GM18867 (cell line): ENCODE measurements around the gene C19orf12.

Experiments used
- ATAC-seq: cut with Tn5 transposase; IDR thresholded peaks from one replicate; pipeline ENCODE4 v1.9.1; 2021; ENCODE audit warnings: mild to moderate bottlenecking, moderate library complexity; ENCODE audit not compliant: unreplicated experiment

Gene C19orf12

DNA sequence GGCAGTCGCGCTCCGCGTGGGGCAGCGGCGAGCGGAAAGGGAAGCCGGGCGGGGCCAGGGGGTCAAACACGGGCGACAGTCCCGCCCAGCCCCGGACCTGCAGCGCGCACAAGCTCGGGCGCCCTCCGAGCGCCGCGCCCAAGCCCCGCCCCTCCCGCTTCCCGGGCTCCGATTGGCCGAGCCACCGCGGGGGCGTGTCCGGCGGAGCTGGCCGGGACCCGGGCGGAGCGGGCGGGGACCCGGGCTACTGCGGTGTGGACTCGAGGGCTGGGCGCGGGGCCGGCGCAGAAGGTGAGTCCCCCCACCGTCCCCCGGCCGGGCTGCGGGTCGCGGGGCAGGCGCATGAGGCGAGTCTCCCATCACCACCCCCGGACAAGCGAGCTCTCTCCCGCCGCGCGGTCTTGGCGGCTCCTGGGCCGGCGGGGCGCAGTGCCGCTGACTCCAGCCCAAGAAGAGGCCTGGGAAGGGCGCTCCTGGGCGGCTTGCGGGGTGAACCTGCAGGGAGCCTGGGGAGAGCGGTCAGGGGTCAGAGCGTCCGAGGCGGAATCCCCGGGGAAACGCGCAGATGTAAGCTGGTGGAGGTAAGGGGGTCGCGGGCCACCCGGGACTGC lies 49.7 kb downstream of the C19orf12 start, which contains the start of gene PLEKHF1:
TSS of gene PLEKHF1 (plus strand) at position 247 of the 611 bp plus-strand sequence. CDS start 8,379 bp downstream, outside the sequence.
- ATAC-seq, result peak; percentile 88

DNA sequence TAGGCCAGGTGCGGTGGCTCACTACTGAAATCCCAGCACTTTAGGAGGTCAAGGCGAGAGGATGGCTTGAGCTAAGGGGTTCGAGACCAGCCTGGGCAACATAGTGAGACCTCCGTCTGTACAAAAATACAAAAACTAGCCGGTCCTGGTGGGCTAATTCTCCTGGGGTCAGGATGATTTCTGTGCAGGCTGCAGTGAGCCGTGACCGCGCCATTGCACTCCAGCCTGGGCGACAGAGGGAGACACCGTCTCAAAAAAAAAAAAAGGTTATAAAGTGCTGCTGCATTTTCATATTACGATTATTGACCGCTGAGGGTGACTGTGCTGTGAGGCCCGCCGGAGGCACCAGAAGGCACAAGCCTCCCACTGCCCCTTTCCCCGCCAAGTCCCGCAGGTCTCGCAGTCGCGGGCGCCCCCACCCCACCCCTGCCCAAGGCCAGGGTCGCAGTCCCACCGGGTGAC lies 50.3 kb downstream of the C19orf12 start:
- no peak for ATAC-seq

DNA sequence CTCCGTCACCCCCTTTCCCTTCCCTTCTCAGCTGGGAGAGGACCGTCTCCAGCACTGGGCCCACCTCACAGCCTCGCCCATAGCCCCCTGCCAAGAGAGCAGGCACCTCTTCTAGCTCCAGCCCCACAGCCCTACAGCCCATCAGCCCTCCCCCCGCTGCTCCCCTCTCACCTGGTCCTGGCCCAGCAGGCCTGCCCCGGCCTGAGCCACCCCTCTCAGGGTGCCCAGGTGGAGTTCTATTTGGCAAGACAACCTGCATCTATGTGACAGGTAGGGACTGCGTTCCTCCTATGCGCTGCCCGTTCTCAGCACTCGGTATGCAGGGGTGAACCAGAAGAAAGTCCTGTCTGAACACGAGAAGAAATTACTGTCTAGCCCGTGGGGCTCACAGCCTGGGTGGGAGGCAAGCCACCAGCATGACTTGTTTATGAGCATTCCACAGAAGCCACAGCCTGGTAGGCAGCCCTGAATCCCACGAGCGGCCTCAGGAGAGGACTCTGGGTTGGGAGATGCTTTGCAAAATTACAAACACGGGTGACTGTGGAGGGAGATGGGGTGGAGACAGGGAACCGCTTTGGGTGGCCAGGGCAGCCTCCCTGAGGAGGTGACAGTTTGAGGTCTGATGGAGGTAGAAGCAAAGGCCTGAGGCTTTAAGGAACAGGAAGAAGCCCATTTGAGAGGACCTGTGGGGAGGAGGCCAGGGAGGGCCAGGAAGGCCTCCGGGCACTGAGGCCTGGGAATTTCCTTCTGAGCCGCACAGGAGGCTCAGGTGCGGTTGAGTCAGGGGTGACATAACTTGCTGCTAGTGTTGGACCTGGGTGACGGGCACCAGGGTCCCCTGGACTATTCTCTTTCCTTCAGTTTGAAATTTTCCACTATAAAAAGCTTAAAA lies 51.0 kb downstream of the C19orf12 start:
- ATAC-seq, result no peak

GRCh38 chr19:29662604-29663404 lies 52.3 kb downstream of the C19orf12 start:
- no peak for ATAC-seq

DNA sequence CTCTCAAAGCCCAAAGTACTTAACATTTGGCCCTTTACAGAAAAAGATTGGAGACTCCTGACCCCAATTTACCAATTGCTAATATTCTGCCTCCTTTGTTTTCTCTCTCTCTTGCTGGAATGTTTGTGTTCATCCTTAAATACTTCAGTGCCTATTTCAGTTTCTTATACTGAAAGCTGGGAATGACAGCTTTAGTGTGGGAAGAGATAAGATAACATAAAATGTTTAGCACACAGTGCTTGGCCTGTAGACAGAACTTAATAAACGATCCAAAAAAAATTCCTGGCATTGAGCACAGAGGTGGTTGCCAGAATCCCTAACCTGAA lies 52.8 kb downstream of the C19orf12 start:
- ATAC-seq, result no peak

DNA sequence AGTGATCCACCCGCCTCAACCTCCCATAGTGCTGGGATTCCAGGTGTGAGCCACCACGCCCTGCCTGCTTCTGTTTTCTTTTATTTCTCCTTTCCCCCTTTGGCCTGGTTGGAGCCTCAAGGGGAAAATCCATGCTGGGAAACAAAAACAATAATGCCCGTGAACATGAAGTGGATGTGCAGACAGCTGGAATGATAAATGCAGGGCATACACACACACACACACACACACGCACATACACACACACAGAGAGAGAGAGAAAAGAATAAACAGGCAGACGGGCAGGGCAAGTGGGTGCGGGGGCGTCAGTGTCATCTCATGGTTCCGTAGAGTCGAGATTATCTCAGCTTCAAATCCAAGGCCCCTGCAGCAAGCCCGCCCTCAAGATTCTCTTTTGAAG lies 54.2 kb downstream of the C19orf12 start:
- no peak for ATAC-seq

DNA sequence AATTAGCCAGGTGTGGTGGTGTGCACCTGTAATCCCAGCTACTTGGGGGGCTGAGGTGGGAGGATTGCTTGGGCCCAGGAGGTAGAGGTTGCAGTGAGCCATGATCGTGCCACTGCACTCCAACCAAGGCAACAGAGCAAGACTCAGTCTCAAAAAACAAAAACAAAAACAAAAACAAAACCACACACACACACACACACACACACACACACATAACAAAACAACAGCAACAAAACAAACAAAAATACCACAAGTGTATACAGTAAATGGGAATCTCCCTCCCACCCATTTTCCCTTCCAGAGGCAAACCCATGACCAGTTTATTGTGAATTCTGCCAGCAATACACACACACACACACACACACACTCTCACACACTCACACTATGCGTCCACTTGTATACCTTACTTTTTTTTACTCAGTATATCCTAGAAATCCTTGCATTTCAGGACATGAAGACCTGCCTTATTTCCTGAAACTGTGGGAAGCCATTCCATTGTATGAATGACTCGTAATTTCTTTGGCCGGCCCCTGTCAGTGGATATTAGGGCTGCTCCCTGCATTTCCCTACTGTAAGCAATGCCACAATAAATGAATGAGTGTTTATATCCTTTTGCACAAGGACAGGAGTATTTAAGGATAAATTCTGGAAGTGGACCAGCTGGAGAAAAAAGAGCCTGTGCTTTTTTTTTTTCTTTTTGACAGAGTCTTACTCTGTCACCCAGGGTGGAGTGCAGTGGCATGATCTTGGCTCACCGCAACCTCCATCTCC lies 56.7 kb downstream of the C19orf12 start:
- ATAC-seq, result no peak

DNA sequence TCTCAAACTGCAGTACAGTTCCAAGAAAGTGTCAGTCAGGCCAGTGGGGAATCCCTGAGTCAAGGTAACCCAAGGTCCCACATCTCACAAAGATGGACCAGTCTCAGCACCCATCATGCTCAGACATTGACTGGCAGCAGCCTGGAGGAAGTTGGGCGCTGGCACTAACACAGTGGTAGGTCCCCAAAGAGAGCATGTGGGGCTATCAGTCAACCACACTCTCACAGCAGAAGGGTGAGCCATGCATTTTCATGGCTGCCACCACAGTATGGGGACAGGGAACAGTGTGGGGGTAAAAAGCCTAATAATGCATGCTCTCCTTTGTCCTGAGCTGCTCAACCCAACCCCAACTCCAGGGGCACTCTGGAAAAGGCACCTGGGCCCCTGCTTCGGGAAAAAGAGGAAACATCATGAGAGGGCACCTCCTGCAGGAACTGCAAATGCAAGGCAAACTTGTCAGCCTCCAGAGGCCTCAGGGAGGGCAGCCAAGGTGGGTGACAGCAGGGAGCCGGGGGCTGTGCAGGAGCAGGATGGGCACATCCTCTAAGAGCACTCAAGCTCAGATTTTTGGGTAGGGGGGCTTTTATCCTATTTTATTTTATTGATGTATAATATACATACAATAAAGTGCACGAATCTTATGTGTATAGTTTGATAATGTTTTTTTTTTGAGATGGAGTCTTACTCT lies 59.3 kb downstream of the C19orf12 start:
- no peak for ATAC-seq

GRCh38 chr19:29653398-29653797 lies 61.7 kb downstream of the C19orf12 start:
- ATAC-seq, result no peak

DNA sequence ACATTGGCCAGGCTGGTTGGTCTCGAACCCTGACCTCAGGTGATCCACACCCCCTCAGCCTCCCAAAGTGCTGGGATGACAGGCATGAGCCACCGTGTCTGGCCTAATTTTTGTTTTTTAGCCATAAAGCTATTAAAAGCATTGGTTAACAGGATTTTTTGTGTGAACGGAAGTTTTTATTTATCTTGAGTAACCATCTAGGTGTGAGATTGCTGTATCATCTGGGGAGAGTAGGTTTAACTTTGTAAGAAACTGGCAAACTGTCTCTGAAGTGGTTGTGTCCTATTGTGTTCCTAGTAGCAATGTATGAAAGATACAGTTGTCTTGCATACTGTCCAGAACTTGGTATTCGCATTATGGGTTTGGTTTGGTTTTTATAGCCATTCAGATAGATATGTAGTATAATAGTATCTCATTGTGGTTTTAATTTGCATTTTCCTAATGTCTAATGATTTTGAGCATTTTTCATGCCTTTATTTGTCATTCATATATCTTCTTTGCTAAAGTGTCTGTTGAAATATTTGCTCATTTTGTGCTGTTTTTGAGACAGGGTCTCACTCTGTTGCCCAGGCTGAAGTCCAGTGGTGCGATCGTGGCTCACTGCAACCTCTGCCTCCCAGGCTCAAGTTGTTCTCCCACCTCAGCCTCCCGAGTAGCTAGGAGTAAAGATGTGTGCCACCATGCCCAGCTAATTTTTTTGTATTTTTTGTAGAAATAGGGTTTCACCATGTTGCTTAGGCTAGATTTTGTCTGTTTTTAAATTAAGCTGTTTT lies 63.3 kb downstream of the C19orf12 start:
- ATAC-seq, result no peak

DNA sequence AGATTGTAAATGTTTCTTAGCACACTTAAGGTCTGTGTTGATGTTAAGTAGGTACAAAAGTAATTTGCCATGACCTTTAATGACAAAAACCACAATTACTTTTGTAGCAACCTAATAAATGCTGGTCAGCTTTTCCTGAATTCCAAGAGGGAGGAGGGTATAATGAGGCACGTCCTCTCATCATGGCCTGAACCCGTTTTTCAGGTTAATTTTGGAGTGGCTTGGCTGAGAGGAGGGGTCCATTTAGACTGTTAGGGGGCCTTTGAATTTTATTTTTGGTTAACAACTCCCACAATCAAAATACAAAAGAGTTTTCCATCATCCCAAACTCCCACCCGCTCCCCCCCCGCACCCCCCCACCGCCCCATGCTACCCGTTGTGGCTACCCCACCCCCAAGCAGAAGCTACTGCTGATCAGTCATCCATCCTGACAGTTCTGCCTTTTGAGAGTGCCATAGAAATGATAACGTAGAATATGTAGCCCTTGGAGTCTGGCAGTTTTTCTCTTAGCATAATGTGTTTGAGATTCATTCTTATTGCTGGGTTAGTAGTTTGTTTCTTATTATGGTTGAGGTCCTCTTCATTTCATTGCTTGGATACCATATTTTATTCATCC lies 64.2 kb downstream of the C19orf12 start:
- no peak for ATAC-seq
